NCI-H2081 (cell line): Measurements from ENCODE around the gene C20orf144.
"Not testable (repeated sequence)": the region's sequence is repeated elsewhere in the genome, so short reads cannot be mapped to it uniquely, and the experiment has no call there.

Source experiments
- DNase-seq, 2 experiments: peaks; one replicate each; lab custom pipeline; 2025; lab: John Stamatoyannopoulos, UW

Gene C20orf144

GRCh38 chr20:33697129-33697528, 35.0 kb downstream of the C20orf144 start:
- no peak for DNase-seq

- DNase-seq: not testable (repeated sequence)
Observed at GRCh38 chr20:33698966-33699365, 36.8 kb downstream of the C20orf144 start.

DNA sequence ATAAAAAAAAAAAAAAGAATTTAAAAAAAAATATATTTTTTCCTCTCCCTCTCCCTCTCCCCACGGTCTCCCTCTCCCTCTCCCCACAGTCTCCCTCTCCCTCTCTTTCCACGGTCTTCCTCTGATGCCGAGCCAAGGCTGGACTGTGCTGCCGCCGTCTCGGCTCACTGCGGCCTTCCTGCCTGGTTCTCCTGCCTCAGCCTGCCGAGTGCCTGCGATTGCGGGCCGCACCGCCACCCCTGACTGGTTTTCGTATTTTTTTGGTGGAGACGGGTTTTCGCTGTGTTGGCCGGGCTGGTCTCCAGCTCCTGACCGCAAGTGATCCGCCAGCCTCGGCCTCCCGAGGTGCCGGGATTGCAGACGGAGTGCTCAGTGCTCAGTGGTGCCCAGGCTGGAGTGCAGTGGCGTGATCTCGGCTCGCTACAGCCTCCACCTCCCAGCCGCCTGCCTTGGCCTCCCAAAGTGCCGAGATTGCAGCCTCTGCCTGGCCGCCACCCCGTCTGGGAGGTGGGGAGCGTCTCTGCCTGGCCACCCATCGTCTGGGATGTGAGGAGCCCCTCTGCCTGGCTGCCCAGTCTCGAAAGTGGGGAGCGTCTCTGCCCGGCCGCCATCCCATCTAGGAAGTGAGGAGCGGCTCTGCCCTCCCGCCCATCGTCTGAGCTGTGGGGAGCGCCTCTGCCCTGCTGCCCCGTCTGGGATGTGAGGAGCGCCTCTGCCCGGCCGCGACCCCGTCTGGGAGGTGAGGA, 38.7 kb downstream of the C20orf144 start:
- DNase-seq: not testable (repeated sequence)

- no peak for DNase-seq
Observed at GRCh38 chr20:33701629-33702450, 39.7 kb downstream of the C20orf144 start.

DNA sequence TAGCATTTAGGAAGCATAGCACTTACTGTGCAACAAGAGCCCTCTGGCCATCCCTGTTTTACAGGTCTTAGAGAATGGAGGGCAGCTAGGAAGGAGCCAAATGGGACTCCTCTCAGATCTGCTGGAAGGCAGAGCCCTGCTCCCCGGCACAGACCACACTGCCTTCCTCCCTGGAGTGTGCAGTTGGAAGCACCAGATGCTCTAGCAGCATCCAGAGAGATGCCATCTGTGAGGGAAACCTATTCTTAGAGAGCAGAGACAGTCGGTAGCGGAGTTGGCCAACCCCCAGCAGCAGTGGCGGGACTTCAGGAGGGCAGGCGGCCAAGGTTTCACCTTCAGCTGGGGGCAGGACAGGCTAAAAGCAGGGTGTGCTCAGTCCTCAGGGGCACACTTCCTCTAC, 40.7 kb downstream of the C20orf144 start:
- DNase-seq: no peak

DNA sequence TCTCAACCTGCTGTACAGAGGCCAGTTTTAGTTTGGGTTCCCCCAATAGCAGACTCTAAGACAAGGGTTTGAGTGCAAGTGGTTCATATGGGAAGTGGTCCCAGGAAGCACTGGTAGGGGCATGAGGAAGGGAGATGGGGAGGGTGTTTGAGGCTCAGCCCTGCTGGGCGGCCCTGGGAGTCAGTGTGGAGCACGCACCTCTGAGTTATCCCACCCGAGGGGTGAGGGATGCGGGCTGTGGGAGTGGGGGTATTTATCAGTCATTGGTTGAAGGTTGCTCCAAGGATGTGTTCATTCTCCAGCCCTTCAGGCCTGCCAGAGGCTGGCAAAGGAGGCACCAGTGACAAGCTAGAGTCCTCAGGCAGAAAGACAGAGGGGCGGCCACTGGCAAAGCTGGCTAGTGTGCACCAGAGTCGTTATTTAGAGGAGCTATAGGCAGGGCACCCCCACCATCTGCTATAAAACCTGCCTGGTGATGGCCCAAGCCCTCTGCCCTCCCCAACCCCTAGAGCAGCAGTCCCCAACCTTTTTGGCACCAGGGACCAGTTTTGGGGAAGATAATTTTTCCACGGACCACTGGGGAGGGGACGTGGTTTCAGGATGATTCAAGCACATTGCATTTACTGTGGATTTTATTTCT, 41.5 kb downstream of the C20orf144 start:
- DNase-seq: no peak

DNA sequence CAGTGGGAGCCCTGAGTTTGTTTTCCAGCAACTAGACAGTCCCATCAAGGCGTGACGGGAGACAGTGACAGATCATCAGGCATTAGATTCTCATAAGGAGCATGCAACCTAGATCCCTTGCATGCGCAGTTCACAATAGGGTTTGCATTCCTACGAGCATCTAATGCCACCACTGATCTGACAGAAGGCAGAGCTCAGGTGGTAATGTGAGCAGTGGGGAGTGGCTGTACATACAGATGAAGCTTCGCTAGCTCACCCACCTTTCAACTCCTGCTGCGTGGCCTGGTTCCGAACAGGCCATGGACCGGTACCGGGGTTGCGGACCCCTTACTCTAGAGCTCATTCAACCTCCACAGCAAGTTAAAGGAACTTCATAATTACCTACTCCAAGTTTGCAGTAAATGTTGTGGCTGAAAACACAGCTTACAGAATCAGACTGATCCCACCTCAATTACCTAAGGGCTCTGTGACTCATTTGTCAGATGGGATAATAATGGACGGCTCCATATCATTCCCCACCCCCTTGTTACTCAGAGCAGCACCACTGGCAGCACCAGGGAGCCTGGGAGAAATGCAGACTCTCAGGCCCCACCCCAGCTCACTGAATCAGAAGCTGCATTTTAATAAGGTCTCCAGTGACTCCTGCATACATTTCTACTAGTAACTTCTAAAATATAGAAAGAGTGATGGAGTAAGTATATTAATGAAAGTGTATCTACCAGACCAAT, 42.2 kb downstream of the C20orf144 start:
- DNase-seq: no peak

DNA sequence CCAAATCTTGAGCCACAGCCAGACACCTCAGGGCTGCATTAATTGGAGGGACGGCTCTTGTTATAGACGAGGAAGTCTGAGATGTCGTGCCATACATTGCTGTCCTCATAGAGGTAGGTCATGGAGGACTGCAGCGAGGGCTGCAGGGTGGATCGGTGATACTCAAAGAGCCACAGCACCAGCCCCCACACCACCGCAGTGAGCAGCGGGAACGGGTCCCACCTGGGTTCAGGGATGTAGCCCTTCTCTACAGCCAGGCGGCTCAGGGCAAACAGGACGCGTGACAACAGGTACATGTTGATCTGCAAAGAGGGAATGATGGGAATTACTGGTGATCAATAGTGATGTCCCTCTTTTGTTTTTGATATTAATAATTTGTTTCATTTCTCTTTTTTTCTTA, 45.5 kb downstream of the C20orf144 start:
- DNase-seq: no peak

DNA sequence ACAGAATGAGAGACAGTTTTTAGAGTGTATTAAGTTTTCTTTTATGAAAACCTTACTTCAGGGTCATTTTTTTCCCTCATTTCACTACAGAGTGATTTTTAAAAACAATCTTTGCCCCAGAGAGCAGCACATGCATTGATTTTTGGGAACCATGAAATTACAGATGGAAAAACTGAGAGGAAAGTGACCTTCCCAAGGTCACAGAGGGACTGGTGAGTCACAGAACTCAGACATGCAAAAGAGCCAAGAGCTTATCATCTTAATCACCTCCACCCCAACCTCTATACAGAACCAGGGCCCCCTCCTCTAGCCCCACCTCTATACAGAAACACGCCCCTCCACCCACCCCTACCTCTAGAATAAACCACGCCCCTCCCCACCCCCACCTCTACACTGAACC, 47.3 kb downstream of the C20orf144 start:
- DNase-seq: no peak

DNA sequence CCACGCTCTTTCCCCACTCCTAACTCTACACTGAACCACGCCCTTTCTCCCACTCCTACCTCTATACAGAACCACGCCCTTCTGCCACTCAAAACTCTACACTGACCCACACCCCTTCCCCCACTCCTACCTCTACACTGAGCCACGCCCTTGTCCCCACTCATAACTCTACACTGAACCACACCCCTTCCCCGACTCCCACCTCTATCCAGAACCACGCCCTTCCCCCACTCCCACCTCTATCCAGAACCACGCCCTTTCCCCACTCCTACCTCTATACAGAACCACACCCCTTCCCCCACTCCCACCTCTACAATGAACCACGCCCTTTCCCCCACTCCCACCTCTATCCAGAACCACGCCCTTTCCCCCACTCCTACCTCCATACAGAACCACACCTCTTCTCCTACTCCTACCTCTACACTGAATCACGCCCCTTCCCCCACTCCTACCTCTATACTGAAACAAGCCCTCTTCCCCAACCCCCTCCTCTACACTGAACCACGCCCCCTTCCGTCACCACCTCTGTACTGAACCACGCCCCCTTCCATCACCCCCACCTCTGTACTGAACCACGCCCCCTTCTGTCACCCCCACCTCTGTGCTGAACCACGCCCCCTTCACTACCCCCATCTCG, 47.9 kb downstream of the C20orf144 start:
- no peak for DNase-seq

- no peak for DNase-seq
Observed at GRCh38 chr20:33710681-33711445, 48.7 kb downstream of the C20orf144 start.

DNA sequence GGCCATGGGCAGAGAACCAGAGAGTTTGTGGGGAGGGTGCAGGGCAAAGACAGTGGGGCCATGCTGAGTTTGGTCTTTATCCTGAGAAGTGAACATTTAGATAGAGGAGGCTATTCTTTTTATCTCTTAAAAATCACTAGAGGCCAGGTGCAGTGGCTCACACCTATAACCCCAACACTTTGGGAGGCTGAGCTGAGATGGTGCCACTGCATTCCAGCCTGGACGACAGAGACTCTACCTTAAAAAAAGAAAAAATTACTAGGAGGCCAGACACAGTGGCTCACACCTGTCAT, 49.3 kb downstream of the C20orf144 start:
- no peak for DNase-seq
